ENCODE data around the gene CDK3. TPM values are rescaled to one million over a fixed set of nuclear protein-coding genes. Genes with fewer than 3 reads are reported as not detected.
A peak's percentile ranks its signal among the peaks of the same experiment; 100 is the strongest.

Gene CDK3
- total RNA-seq, 2 donors from 2014 or later = 3.4 to 4.9 TPM

GRCh38 chr17:75976175-75976848 is 24.3 kb upstream of the CDK3 start:
- H3K4me3 ChIP-seq = no peak overlapping the region
- TF ChIP-seq CTCF (IDR thresholded peaks at IDR 0.05) (no peak), POLR2A (IDR thresholded peaks at IDR 0.05) (peak in 2 of 3 donors; percentile 27 to 34)
- H3K9me3 ChIP-seq = no peaks in the 10 kb centered on the region
- intact Hi-C loops (cut with DNase I) = no loop called here
- WGBS, 2 donors = 20 to 26% methylated on average over 9 of the region's 9 CpGs
- DNase-seq (no peak), ATAC-seq (no peak)
- H3K27me3 ChIP-seq = no peaks in the 10 kb centered on the region
- peaks cover 76% of the 10 kb centered on the region for H3K4me1 ChIP-seq
- H3K36me3 ChIP-seq (replicated peaks in 1 of 2; ENCODE audit: insufficient read depth in 1 of 2, low read depth in 2 of 2) = peaks cover 0 to 2% of the 10 kb centered on the region in 2 donors
- H3K27ac ChIP-seq = peak overlapping the region; percentile 27 to 97 (median 64)

- H3K27ac ChIP-seq = peak within 1 kb of the TSS; percentile 97 to 99 (median 98)
- ATAC-seq (peak; percentile 87), DNase-seq (peak; percentile 98 to 99 (median 98))
- TF ChIP-seq CTCF (IDR thresholded peaks at IDR 0.05) = peak in 6 of 7 experiments; percentile 29 to 56 (median 42)
- TF ChIP-seq POLR2A (IDR thresholded peaks at IDR 0.05) = peak; percentile 93 to 98 (median 98)
- no peaks in the 10 kb centered on the region for H3K9me3 ChIP-seq
- no peaks in the 10 kb centered on the region for H3K36me3 ChIP-seq (replicated peaks in 1 of 2; ENCODE audit: insufficient read depth in 1 of 2, low read depth in 2 of 2)
- peaks cover 78% of the 10 kb centered on the region for H3K4me1 ChIP-seq
- intact Hi-C loops (cut with DNase I) = no loop called here
- H3K4me3 ChIP-seq = peak within 1 kb of the TSS; percentile 69 to 74
- H3K27me3 ChIP-seq = no peaks in the 10 kb centered on the region
- WGBS, 2 donors = 0 to 2% methylated on average over 19 to 72 of the region's 72 CpGs
These were observed 21.5 kb upstream of the CDK3 start, which contains the start of the genes ACOX1 and TEN1 for GRCh38 chr17:75978938-75979704. TSS of gene ACOX1 (minus strand) at chr17:75979166. CDS start at chr17:75979073, 93 bp downstream. TSS of gene TEN1 (plus strand) at chr17:75979240. CDS start at chr17:75986193, 6,953 bp downstream.

GRCh38 chr17:75979705-75980187 is 20.9 kb upstream of the CDK3 start:
- peak overlapping the region; percentile 97 to 99 (median 98) for H3K27ac ChIP-seq
- no peaks in the 10 kb centered on the region for H3K36me3 ChIP-seq (replicated peaks in 1 of 2; ENCODE audit: insufficient read depth in 1 of 2, low read depth in 2 of 2)
- ATAC-seq (peak; percentile 7), DNase-seq (no peak)
- WGBS, 2 donors = 6 to 12% methylated on average over 19 of the region's 19 CpGs
- intact Hi-C loops (cut with DNase I) = no loop called here
- TF ChIP-seq CTCF (IDR thresholded peaks at IDR 0.05) (no peak), POLR2A (IDR thresholded peaks at IDR 0.05) (peak in 1 of 3 donors; percentile 60)
- H3K9me3 ChIP-seq = no peaks in the 10 kb centered on the region
- no peaks in the 10 kb centered on the region for H3K27me3 ChIP-seq
- peaks cover 78% of the 10 kb centered on the region for H3K4me1 ChIP-seq
- peak overlapping the region; percentile 2 to 74 for H3K4me3 ChIP-seq

- TF ChIP-seq CTCF (IDR thresholded peaks at IDR 0.05) (no peak), POLR2A (IDR thresholded peaks at IDR 0.05) (no peak)
- WGBS, 2 donors = 71 to 86% methylated on average over 18 of the region's 18 CpGs
- Histone ChIP-seq H3K36me3 (replicated peaks in 1 of 2; ENCODE audit: insufficient read depth in 1 of 2, low read depth in 2 of 2) (no peaks in the 10 kb centered on the region), H3K9me3 (no peaks in the 10 kb centered on the region), H3K27me3 (no peaks in the 10 kb centered on the region), H3K27ac (peak overlapping the region; percentile 97 to 99 (median 98)), H3K4me3 (peak overlapping the region in 1 of 2 donors; percentile 74), H3K4me1 (peaks cover 77% of the 10 kb centered on the region)
- intact Hi-C loops (cut with DNase I) = no loop called here
- no peak for ATAC-seq
- DNase-seq = peak in 1 of 4 donors; percentile 46
These were observed 20.3 kb upstream of the CDK3 start for GRCh38 chr17:75980188-75981018.
